Muscle layer of duodenum (tissue), 2 donors: Measurements from ENCODE around the gene TMEM240.
A peak's percentile ranks its signal among the peaks of the same experiment; 100 is the strongest.
"Not testable (repeated sequence)": the region's sequence is repeated elsewhere in the genome, so short reads cannot be mapped to it uniquely, and the experiment has no call there.

Source experiments
- H3K27ac ChIP-seq: one replicate; pipeline ENCODE4 v1.7.0; 2013; ENCODE audit warnings: mild to moderate bottlenecking, low read length
- H3K27me3 ChIP-seq: one replicate; pipeline ENCODE4 v1.7.0; 2013; ENCODE audit warnings: low read depth, mild to moderate bottlenecking, control low read depth, low read length
- H3K36me3 ChIP-seq, 2 donors: one replicate each; pipeline ENCODE4 v1.7.0; 2013; ENCODE audit warnings: low read length in 2 of 2, control low read depth in 1 of 2, mild to moderate bottlenecking in 1 of 2; ENCODE audit not compliant: insufficient read depth in 2 of 2, control insufficient read depth in 1 of 2
- H3K4me1 ChIP-seq, 2 donors: one replicate each; pipeline ENCODE4 v1.7.0; 2013; ENCODE audit warnings: low read length in 2 of 2, mild to moderate bottlenecking in 2 of 2, control low read depth in 1 of 2, moderate library complexity in 1 of 2; ENCODE audit not compliant: insufficient read depth in 2 of 2, control insufficient read depth in 1 of 2
- H3K4me3 ChIP-seq, 2 donors: one replicate each; pipeline ENCODE4 v1.7.0; 2013; ENCODE audit warnings: low read length in 2 of 2, low read depth in 1 of 2, mild to moderate bottlenecking in 1 of 2
- H3K9me3 ChIP-seq, 2 donors: one replicate each; pipeline ENCODE4 v1.7.0; 2013; ENCODE audit warnings: low read length in 2 of 2, control low read depth in 1 of 2, mild to moderate bottlenecking in 1 of 2; ENCODE audit not compliant: control insufficient read depth in 1 of 2
- donor health status: healthy.

Gene TMEM240

GRCh38 chr1:1517973-1518620 lies 22.3 kb downstream of the TMEM240 start:
- Histone ChIP-seq H3K27ac (no peak overlapping the region), H3K9me3 (no peaks in the 10 kb centered on the region), H3K36me3 (peaks cover 0 to 26% of the 10 kb centered on the region in 2 donors), H3K4me1 (peaks cover 0 to 4% of the 10 kb centered on the region in 2 donors), H3K4me3 (no peak overlapping the region), H3K27me3 (no peaks in the 10 kb centered on the region)

GRCh38 chr1:1516923-1517322 lies 23.5 kb downstream of the TMEM240 start:
- not testable (repeated sequence) for H3K9me3 ChIP-seq, H3K27ac ChIP-seq, H3K4me3 ChIP-seq, H3K27me3 ChIP-seq, H3K4me1 ChIP-seq
- H3K36me3 ChIP-seq, result peaks cover 0 to 23% of the 10 kb centered on the region in 2 donors

- H3K27me3 ChIP-seq, H3K4me3 ChIP-seq, H3K4me1 ChIP-seq, H3K27ac ChIP-seq, H3K9me3 ChIP-seq: not testable (repeated sequence)
- H3K36me3 ChIP-seq, result peaks cover 0 to 12% of the 10 kb centered on the region in 2 donors
Observed at GRCh38 chr1:1514376-1514775, 26.0 kb downstream of the TMEM240 start.

- not testable (repeated sequence) for H3K4me1 ChIP-seq, H3K27me3 ChIP-seq, H3K36me3 ChIP-seq, H3K4me3 ChIP-seq, H3K9me3 ChIP-seq, H3K27ac ChIP-seq
Observed at GRCh38 chr1:1513675-1514074, 26.7 kb downstream of the TMEM240 start.

GRCh38 chr1:1512425-1512824 lies 28.0 kb downstream of the TMEM240 start:
- H3K27me3 ChIP-seq, H3K36me3 ChIP-seq, H3K4me1 ChIP-seq, H3K27ac ChIP-seq, H3K9me3 ChIP-seq: not testable (repeated sequence)
- peak overlapping the region in 1 of 2 donors; percentile 81 for H3K4me3 ChIP-seq

GRCh38 chr1:1511533-1512285 lies 28.7 kb downstream of the TMEM240 start, which contains the start of gene ATAD3A:
Gene ATAD3A (plus strand): TSS chr1:1512162. CDS start chr1:1512269, 107 bp downstream.
- H3K27me3 ChIP-seq, result no peaks in the 10 kb centered on the region
- peaks cover 0 to 9% of the 10 kb centered on the region in 2 donors for H3K4me1 ChIP-seq
- no peaks in the 10 kb centered on the region for H3K36me3 ChIP-seq
- peak within 1 kb of the TSS; percentile 80 for H3K27ac ChIP-seq
- H3K4me3 ChIP-seq, result peak within 1 kb of the TSS; percentile 57 to 81
- no peaks in the 10 kb centered on the region for H3K9me3 ChIP-seq

- Histone ChIP-seq H3K4me3 (peak overlapping the region; percentile 57 to 81), H3K27ac (peak overlapping the region; percentile 80), H3K4me1 (peaks cover 0 to 9% of the 10 kb centered on the region in 2 donors), H3K36me3 (no peaks in the 10 kb centered on the region), H3K9me3 (no peaks in the 10 kb centered on the region), H3K27me3 (no peaks in the 10 kb centered on the region)
Observed at GRCh38 chr1:1510912-1511532, 29.4 kb downstream of the TMEM240 start.

- H3K4me1 ChIP-seq, H3K27me3 ChIP-seq, H3K27ac ChIP-seq, H3K4me3 ChIP-seq, H3K9me3 ChIP-seq, H3K36me3 ChIP-seq: not testable (repeated sequence)
Observed at GRCh38 chr1:1509465-1509850, 31.0 kb downstream of the TMEM240 start.

- H3K9me3 ChIP-seq, H3K4me3 ChIP-seq, H3K27ac ChIP-seq, H3K36me3 ChIP-seq, H3K27me3 ChIP-seq, H3K4me1 ChIP-seq: not testable (repeated sequence)
Observed at GRCh38 chr1:1508775-1509464, 31.5 kb downstream of the TMEM240 start.

GRCh38 chr1:1507305-1507704 lies 33.1 kb downstream of the TMEM240 start:
- Histone ChIP-seq H3K27me3 (no peaks in the 10 kb centered on the region), H3K27ac (no peak overlapping the region), H3K4me3 (no peak overlapping the region), H3K4me1 (peaks cover 0 to 5% of the 10 kb centered on the region in 2 donors), H3K36me3 (no peaks in the 10 kb centered on the region), H3K9me3 (no peaks in the 10 kb centered on the region)

- H3K4me3 ChIP-seq, H3K9me3 ChIP-seq, H3K27me3 ChIP-seq, H3K4me1 ChIP-seq, H3K36me3 ChIP-seq, H3K27ac ChIP-seq: not testable (repeated sequence)
Observed at GRCh38 chr1:1505801-1506200, 34.6 kb downstream of the TMEM240 start.
